CD4-positive, alpha-beta T cell treated with Interleukin-6 for 4 hours (primary cell): Measurements from ENCODE around the gene TNFSF12.
"Not testable (repeated sequence)": the region's sequence is repeated elsewhere in the genome, so short reads cannot be mapped to it uniquely, and the experiment has no call there.

ENCODE experiments used
- DNase-seq: peaks from one replicate; pipeline ENCODE4 v3.0.0-alpha.2; 2020; ENCODE audit warnings: mixed read lengths

Gene TNFSF12

GRCh38 chr17:7588553-7589203 lies 39.8 kb downstream of the TNFSF12 start:
- no peak for DNase-seq

- peak; percentile 79 for DNase-seq
Measured at GRCh38 chr17:7589204-7589868, 40.5 kb downstream of the TNFSF12 start.

- no peak for DNase-seq
Measured at GRCh38 chr17:7589891-7590691, 41.2 kb downstream of the TNFSF12 start, which contains the start of gene SOX15. Gene SOX15, minus strand, starts transcription at chr17:7590094. Its CDS starts 418 bp downstream, at chr17:7589676.

- no peak for DNase-seq
Measured at GRCh38 chr17:7590743-7591142, 41.9 kb downstream of the TNFSF12 start.

- DNase-seq = no peak
Measured at GRCh38 chr17:7591596-7591995, 42.7 kb downstream of the TNFSF12 start.

- no peak for DNase-seq
Measured at GRCh38 chr17:7592422-7593021, 43.7 kb downstream of the TNFSF12 start.

GRCh38 chr17:7593296-7593695 lies 44.4 kb downstream of the TNFSF12 start:
- DNase-seq = no peak

- DNase-seq = not testable (repeated sequence)
Measured at GRCh38 chr17:7597561-7597960, 48.7 kb downstream of the TNFSF12 start.

- DNase-seq = no peak
Measured at GRCh38 chr17:7606280-7606679, 57.4 kb downstream of the TNFSF12 start.
